GM19351 (cell line): ENCODE results near the gene SEC16A.

ENCODE experiments used
- ATAC-seq: cut with Tn5 transposase; IDR thresholded peaks from one replicate; pipeline ENCODE4 v1.9.1; 2021; ENCODE audit warnings: mild to moderate bottlenecking, moderate library complexity; ENCODE audit not compliant: unreplicated experiment

SEC16A gene

GRCh38 chr9:136504512-136505348, 21.9 kb upstream of the SEC16A start:
- no peak for ATAC-seq

DNA sequence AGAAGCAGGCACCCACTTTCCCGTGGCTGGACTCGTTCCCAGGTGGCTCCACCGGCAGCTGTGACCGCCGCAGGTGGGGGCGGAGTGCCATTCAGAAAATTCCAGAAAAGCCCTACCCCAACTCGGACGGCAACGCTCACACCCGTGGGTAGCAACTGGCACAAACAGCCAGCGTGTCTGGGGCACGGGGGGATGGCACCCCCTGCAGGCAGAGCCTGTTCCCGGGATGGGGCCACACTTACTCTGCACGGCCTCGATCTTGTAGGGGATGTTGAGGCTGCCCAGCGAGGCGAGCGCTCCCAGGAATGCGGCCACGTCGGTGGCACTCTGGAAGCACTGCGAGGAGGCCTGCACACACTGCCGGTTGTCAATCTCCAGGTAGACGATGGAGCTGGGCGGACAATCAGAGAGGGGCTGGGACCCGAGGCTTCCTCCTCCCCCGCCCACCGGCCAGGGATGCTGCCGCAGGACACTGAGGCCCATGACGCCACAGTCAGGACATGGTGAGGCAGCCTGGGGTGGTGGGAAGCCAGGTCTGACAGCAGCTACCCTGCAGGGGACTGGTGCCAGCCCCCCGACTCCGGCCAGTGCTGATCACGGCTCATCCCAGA, 20.2 kb upstream of the SEC16A start:
- ATAC-seq: no peak

DNA sequence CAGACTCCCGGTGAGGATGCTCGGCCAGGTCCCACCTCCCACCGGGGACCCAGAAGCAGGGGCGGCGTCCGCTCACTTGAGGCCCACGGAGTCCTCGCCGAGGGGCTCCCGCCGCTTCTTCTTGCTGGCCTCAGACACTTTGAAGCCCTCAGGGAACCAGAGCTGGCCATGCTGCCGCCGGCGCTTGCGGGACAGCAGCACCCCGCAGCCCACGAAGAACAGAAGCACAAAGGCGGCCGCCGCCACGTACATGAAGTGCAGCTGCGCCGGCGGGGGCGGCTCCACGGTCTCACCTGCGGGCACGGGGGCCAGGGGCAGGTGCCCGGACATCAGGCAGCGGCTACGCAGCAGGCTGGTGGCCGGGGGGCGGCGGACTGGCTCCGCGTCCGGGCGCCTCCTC, 19.4 kb upstream of the SEC16A start:
- no peak for ATAC-seq

DNA sequence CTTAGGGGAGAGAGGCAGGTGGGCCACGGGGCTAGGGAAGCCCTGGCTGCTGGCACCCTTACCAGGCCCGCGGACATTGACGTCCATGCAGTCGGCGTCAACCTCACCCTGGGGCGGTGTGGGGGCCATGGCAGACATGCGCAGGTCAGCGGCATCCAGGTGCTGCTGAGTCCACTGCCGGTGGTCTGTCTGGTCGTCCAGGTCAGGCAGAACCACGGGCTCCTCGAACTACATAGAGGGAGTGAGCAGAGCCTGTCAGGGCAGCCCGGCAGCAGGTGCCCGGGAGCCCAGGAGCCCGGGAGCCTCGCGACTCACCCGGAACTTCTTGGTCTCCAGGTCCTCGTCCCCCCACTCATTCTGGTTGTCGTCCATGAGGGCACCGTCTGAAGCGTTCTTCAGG, 18.8 kb upstream of the SEC16A start:
- ATAC-seq: no peak

- ATAC-seq: no peak
These were observed 17.4 kb upstream of the SEC16A start for GRCh38 chr9:136499935-136500910.

DNA sequence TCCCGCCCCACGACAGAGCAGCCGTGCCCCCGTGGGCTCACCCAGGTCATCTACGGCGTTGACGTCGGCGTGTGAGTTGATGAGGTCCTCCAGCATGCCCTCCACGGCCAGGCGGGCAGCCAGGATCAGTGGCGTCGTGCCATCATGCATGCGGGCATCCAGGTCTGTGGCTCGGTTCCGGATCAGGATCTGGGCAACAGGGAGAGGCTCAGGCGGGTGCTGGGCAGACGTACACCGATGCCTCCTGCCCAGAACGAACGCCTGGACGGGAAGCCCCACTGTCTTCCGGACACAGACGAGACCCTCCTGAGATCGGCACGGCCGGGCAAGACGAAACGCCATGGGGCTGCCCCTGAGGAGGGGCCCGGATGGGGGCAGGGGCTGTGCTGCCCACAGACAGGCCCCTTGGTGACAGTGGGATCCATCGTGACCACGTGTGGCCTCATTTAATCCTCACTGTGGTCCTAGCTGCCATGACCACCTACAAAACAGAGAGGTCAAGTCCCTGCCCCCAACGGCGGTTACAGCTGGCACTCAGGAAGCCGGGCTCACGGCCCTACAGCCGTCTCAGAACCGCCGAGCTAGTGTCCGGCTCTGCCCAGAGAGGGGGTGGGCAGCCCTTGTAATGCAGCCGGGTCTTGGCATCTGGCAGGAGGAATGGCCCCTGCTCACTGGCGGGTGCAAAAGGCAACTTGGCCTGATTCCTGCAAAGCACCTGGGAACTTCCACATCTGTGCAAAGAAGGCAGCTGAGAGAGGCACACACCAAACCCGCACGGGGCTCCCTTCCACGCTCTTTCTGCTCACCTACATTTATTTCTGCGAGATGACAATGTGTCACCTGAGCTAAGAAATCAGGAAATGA, 16.5 kb upstream of the SEC16A start:
- no peak for ATAC-seq

DNA sequence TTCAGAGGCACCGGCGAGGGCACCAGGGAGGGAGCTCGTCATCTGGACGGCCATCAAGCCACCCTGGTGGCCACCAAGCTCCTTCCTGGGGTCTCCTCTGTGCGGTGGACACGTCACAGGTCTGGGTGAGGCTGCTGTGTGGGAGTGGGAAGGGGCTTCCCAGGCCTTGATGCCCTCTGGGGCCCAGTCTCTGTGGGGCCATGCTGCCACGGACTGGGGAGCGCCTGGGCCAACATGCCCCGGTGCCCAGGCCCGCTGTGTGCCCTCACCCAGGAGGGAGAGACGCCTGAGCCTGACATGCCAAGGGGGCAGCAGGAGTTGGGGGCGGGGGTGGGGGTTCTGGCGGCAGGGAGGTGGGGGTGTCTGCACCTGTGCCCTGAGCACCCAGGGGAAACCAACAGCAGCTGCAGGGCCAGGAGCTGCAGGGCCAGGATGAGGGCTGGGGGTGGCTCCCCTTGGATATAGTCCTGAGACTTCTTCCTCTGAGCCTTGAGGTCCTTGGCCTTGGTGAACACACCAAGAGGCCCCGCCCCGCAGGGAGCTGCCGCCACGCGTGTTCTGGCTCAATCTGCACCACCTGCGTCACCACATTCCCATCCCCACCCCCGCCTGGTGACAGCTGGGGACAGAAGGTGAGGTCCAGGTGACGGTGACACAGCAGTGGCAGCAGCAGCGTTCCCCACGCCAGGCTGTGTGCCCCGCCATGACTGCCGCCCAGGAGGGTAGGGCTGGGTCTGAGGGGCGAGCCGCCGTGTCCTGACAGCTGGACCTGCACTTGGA, 15.3 kb upstream of the SEC16A start:
- ATAC-seq: no peak

GRCh38 chr9:136496801-136497620, 14.2 kb upstream of the SEC16A start:
- ATAC-seq: no peak

GRCh38 chr9:136496181-136496580, 13.3 kb upstream of the SEC16A start:
- ATAC-seq: no peak

DNA sequence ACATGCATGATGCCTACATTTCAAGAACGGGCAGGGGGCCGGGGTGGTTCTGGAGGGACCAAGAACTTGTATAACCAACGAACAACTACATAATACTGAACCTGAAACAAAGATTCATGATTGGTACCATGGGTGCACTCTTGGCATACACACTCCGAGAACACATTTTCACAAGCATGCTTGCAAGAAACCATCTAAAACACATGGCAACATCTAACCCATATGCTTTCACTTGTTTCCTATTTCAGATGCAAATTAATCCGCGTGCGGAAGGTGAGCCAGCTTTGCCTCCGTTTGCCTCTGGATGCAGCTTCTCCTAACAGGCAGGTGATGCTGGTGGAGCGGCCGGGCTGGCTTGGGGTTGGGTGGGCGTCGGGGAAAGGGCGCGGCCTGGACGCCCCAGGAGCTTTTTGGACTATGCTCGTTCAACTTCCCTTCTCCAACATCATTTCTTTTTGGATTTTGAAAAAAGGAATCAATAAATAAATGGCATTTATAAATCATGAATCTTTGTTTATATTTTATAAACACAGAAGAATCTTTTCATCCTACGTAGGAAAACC, 12.5 kb upstream of the SEC16A start:
- no peak for ATAC-seq

GRCh38 chr9:136494531-136495215, 11.8 kb upstream of the SEC16A start:
- ATAC-seq: no peak

DNA sequence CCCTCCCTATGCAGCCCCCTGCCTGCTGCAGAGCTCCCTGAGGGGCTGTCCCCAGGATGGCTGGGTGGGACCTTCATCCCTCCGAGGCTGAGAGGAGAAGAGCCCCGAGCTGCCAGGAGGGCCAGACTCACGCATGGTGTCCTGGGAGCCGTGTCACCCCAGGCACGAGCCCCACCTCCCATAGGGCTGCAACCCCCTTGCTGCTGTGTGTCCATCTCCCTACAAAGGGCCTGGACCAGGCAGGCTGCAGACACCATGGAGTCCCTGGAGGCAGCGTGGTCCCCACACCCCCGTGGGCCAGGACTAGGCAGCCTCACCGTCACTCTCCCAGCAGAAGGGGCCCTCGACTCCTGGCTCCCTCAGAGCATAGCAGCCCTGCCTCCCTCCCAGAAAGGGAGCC, 11.2 kb upstream of the SEC16A start:
- no peak for ATAC-seq

- ATAC-seq: no peak
These were observed 10.7 kb upstream of the SEC16A start for GRCh38 chr9:136493567-136493971.

DNA sequence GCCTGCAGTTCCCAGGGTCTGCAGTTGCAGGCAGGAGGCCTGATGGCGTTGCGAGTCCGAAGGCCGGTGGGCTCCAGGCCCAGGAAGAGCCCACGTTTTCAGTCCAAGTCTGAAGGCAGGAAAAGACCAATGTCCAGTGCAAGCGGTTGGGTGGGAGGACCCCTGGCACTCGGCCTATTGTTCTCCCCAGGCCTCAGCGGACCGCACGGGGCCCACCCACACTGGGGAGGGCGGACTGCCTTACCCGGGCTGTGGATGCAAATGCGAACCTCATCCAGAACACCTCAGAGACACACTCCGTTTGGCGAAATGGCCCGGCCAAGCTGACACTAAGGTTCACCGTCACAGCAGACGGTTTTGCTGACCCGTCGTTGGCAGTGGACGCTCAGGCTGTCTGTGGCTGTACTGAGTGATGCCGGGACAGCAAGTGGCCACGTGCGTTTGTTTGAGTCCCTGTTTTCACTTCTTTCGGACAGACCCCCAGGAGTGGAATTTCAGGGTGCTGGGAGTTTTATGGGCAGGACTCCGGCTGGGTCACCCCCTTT, 10.2 kb upstream of the SEC16A start:
- ATAC-seq: no peak

- ATAC-seq: no peak
These were observed 6.9 kb upstream of the SEC16A start for GRCh38 chr9:136489731-136490130.

- no peak for ATAC-seq
These were observed 5.7 kb upstream of the SEC16A start for GRCh38 chr9:136488247-136489214.
